ENCODE measurements around the gene KLHDC8B. TPM values are rescaled to one million over a fixed set of nuclear protein-coding genes. Genes with fewer than 3 reads are reported as not detected.
"Not testable (repeated sequence)": the region's sequence is repeated elsewhere in the genome, so short reads cannot be mapped to it uniquely, and the experiment has no call there.

The KLHDC8B gene
- total RNA-seq, 2 donors from 2014 or later = 1.3 to 3.1 TPM

DNA sequence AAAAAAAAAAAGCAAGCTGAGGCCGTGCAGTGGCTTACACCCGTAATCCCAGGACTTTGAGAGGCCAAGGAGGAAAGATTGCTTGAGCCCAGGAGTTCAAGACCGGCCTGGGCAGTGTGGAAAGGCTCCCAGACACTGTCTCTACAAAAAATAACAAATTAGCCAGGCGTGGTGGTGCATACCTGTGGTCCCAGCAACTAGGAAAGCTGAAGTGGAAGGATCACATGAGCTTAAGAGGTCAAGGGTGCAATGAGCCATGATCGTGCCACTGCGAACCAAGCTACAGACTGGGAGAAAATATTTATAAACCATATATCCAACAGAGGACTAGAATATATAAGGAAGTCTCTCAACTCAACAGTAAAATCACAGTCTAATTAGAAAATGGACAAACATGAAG lies 10.0 kb downstream of the KLHDC8B start:
- H3K27ac Mint-ChIP-seq = no peak overlapping the region
- H3K9me3 Mint-ChIP-seq = no peaks in the 10 kb centered on the region
- H3K4me3 Mint-ChIP-seq = no peak overlapping the region
- no peaks in the 10 kb centered on the region for H3K4me1 Mint-ChIP-seq (ENCODE audit: low read depth in 2 of 2)
- DNase-seq (ENCODE audit: low spot score) (peak; percentile 29), ATAC-seq (no peak)
- H3K36me3 Mint-ChIP-seq = no peaks in the 10 kb centered on the region
- peaks cover 9 to 10% of the 10 kb centered on the region in 2 donors for H3K27me3 Mint-ChIP-seq

DNA sequence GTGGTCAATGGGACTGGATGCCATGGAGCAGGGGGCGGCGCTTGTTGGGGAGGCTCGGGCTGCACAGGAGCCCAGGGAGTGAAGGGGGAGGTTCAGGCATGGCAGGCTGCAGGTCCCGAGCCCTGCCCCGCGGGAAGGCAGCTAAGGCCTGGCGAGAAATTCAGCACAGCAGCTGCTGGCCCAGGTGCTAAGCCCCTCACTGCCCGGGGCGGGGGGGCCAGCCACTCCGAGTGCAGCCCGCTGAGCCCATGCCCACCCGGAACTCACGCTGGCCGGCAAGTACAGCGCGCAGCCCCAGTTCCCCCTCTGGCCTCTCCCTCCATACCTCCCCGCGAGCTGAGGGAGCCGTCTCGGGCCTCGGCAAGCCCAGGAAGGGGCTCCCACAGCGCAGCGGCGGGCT lies 11.3 kb downstream of the KLHDC8B start:
- DNase-seq (ENCODE audit: low spot score) = peak; percentile 44
- H3K4me3 Mint-ChIP-seq = no peak overlapping the region
- no peak overlapping the region for H3K27ac Mint-ChIP-seq
- no peaks in the 10 kb centered on the region for H3K4me1 Mint-ChIP-seq (ENCODE audit: low read depth in 2 of 2)
- no peaks in the 10 kb centered on the region for H3K9me3 Mint-ChIP-seq
- no peaks in the 10 kb centered on the region for H3K36me3 Mint-ChIP-seq
- H3K27me3 Mint-ChIP-seq = peaks cover 10 to 12% of the 10 kb centered on the region in 2 donors
- ATAC-seq = no peak

DNA sequence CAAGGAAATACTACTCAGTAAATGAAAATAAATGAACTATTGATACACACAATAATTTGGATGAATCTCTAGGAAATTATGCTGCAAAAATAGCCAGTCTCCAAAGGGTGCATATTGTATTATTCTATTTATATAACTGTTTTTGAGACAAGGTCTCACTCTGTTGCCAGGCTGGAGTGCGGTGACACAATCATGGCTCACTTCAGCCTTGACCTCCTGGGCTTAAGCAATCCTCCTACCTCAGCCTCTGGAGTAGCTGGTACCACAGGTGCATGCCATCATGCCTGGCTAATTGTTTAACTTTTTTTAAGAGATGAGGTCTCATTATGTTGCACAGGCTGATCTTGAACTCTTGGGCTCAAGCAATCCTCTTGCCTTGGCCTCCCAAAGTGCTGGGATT lies 12.5 kb downstream of the KLHDC8B start:
- ATAC-seq (no peak), DNase-seq (ENCODE audit: low spot score) (no peak)
- Mint-ChIP-seq H3K27ac (no peak overlapping the region), H3K27me3 (peaks cover 10 to 11% of the 10 kb centered on the region in 2 donors), H3K4me3 (no peak overlapping the region), H3K4me1 (ENCODE audit: low read depth in 2 of 2) (no peaks in the 10 kb centered on the region), H3K9me3 (no peaks in the 10 kb centered on the region), H3K36me3 (no peaks in the 10 kb centered on the region)

DNA sequence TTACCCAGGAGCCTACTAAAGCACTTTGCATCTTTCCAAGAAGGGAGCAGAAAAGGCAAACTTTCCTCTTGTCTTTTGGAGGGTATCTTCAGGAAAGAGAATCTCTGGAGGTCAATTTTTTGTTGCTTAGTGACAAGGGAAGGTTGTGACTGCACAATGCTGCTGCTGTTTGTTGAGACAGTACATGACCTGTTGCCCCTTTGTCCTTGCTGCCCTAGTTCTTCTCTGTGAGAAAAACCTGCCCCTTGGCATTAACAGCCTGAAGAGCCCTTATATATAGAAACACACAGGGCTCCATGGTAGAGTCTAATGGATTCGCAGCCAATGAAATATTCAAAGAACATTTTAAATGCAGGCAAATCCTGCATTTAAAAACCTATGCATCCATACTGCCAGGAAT lies 20.3 kb downstream of the KLHDC8B start:
- Mint-ChIP-seq H3K27me3 (peaks cover 0 to 11% of the 10 kb centered on the region in 2 donors), H3K9me3 (no peaks in the 10 kb centered on the region), H3K36me3 (no peaks in the 10 kb centered on the region), H3K27ac (no peak overlapping the region), H3K4me1 (ENCODE audit: low read depth in 2 of 2) (no peaks in the 10 kb centered on the region), H3K4me3 (no peak overlapping the region)
- ATAC-seq (no peak), DNase-seq (ENCODE audit: low spot score) (no peak)

DNA sequence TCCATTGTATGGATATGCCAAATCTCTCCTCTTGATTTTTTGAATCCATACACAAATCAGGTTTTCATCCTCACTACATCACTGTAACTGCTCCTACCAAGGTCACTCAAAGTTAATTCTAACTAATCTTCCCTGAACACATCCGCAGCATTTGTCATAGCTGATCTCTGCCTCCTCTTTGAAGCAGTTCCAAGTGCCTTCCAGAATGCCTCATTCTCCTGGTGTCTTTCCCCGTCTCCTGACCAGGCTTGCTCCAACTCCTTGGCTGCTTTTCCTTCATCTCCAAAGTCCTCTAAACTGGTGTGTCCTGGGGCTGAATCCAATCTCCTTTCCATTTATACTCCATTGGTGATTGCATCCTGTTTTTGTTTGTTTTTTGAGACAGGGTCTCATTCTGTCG lies 26.8 kb downstream of the KLHDC8B start:
- H3K4me1 Mint-ChIP-seq (ENCODE audit: low read depth in 2 of 2) = no peaks in the 10 kb centered on the region
- H3K27ac Mint-ChIP-seq = no peak overlapping the region
- no peaks in the 10 kb centered on the region for H3K9me3 Mint-ChIP-seq
- DNase-seq (ENCODE audit: low spot score) (no peak), ATAC-seq (no peak)
- H3K4me3 Mint-ChIP-seq = no peak overlapping the region
- no peaks in the 10 kb centered on the region for H3K36me3 Mint-ChIP-seq
- H3K27me3 Mint-ChIP-seq = peaks cover 13 to 18% of the 10 kb centered on the region in 2 donors

DNA sequence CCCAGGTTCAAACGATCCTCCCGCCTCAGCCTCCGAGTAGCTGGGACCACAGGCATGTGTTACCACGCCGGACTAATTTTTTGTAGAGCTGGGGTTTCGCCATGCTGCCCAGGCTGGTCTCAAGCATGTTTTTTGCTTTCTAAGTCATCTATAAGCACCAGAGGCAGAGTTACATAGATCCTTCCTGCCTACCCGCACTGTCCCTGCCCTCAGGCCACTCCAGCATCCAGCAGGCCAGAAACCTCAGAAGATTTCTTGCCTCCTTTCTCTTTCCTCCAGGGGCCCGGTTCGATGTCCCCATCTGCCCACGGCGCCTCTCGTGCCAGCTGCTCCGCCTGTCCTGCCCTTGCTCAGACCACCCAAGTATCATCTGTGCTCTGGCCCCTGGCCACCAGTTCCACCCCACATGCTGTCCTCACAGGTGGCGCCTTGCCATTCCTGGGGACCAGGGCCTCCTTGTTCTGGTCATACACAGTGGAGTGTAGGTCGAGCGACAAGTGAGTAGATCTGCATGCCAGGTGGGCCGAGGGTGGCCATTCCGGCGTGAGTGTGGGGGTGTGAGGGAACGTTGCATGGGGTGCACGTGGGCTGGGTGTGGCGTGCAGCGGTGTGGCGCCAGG lies 27.3 kb downstream of the KLHDC8B start:
- H3K4me1 Mint-ChIP-seq (ENCODE audit: low read depth in 2 of 2) = no peaks in the 10 kb centered on the region
- peak in 1 of 2 donors; percentile 20 for ATAC-seq
- peaks cover 15 to 24% of the 10 kb centered on the region in 2 donors for H3K27me3 Mint-ChIP-seq

DNA sequence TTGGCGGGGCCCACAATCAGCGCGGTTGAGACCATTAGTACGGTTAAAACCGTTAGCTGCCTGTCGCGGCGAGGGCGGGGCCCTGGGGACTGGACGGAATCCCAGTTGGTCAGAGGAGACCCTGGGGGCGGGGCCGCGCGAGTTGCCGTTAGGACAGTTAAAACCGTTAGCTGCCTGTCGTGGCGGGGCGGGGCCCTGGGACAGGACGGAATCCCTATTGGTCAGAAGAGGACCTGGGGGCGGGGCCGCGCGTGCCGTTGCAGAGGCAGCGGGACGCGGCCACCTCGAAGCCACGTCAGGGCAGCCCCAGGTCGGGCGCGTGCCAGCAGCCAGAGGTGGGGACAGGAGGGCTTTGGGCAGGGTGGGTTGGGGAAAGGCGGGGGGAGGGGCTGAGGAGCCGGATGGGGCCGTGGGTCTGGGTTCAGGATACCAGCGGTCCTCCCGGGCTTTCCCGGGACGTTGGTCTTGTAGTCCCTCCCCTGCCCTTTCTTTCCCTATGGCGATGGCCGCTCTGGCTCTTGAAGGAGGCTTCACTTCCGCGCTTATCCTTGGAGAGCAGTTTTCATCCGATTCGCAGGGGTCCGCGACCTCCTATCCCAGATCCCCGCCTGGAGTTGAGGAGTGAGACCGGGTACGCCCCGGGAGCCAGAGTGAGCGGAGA lies 28.0 kb downstream of the KLHDC8B start:
- Mint-ChIP-seq H3K36me3 (no peaks in the 10 kb centered on the region), H3K27ac (no peak overlapping the region), H3K9me3 (no peaks in the 10 kb centered on the region), H3K4me1 (ENCODE audit: low read depth in 2 of 2) (no peaks in the 10 kb centered on the region), H3K27me3 (peaks cover 17 to 24% of the 10 kb centered on the region in 2 donors), H3K4me3 (no peak overlapping the region)
- ATAC-seq = peak; percentile 17 to 60
- DNase-seq (ENCODE audit: low spot score) = no peak

More for the DNA sequence above, 27.3 kb downstream of the KLHDC8B start:
- H3K4me3 Mint-ChIP-seq = no peak overlapping the region
- no peak overlapping the region for H3K27ac Mint-ChIP-seq
- no peak for DNase-seq (ENCODE audit: low spot score)
- no peaks in the 10 kb centered on the region for H3K36me3 Mint-ChIP-seq
- no peaks in the 10 kb centered on the region for H3K9me3 Mint-ChIP-seq

DNA sequence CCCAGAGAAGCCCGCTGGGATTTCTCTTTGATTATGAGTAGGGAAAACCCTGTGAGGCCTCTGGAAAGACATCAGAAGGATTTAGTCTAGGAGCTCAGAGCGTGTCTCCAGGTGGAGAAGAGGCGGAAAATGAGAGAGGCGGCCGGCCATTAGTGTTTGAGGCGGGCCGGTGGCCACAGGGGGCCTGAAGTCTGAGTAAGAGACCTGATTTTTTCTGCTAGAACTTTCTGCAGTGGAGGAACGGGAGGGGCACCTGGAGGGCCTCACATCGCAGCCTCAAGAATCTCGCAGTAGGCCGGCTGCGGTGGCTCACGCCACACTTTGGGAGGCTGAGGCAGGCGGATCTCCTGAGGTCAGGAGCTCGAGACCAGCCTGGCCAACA lies 28.5 kb downstream of the KLHDC8B start:
- Mint-ChIP-seq H3K27me3 (peaks cover 19 to 24% of the 10 kb centered on the region in 2 donors), H3K27ac (no peak overlapping the region), H3K4me1 (ENCODE audit: low read depth in 2 of 2) (no peaks in the 10 kb centered on the region), H3K36me3 (no peaks in the 10 kb centered on the region), H3K9me3 (no peaks in the 10 kb centered on the region), H3K4me3 (no peak overlapping the region)
- ATAC-seq = no peak
- DNase-seq (ENCODE audit: low spot score) = no peak

DNA sequence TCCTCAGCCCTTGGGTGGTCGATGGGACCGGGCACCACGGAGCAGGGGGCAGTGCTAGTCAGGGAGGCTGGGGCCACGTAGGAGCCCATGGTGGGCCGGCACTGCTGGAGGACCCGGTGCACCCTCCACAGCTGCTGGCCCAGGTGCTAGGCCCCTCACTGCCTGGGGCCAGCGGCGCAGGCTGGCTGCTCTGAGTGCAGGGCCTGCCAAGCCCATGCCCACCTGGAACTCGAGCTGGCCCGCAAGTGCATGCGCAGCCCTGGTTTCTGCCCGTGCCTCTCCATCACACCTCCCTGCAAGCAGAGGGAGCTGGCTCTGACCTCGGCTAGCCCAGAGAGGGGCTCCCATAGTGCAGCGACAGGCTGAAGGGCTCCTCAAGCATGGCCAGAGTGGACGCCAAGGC lies 42.1 kb downstream of the KLHDC8B start:
- peaks cover 6 to 9% of the 10 kb centered on the region in 2 donors for H3K27me3 Mint-ChIP-seq
- no peaks in the 10 kb centered on the region for H3K36me3 Mint-ChIP-seq
- no peak overlapping the region for H3K27ac Mint-ChIP-seq
- H3K4me1 Mint-ChIP-seq (ENCODE audit: low read depth in 2 of 2) = no peaks in the 10 kb centered on the region
- no peak overlapping the region for H3K4me3 Mint-ChIP-seq
- no peaks in the 10 kb centered on the region for H3K9me3 Mint-ChIP-seq
- no peak for DNase-seq (ENCODE audit: low spot score)
- ATAC-seq = no peak

DNA sequence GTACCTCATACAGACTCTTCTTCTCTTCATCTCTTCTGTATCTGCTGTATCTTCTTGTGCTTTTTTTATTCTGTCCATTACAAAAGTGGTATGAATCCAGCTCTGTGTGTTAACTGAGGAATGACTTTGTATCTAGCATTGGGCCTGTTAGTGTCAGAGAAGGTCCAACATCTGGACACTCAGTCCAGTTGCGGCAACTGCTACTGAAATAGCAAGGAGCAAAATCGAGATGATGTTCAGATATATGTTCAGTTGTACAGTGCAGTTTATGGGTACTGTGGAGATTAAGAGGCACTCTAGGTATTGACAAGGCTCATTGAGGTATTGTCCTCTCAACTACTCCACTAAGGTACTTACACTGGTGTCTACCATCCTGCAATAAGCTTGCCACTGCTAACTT lies 42.6 kb downstream of the KLHDC8B start:
- Mint-ChIP-seq H3K27me3 (peaks cover 6 to 9% of the 10 kb centered on the region in 2 donors), H3K36me3 (no peaks in the 10 kb centered on the region), H3K27ac (no peak overlapping the region), H3K4me3 (no peak overlapping the region), H3K4me1 (ENCODE audit: low read depth in 2 of 2) (no peaks in the 10 kb centered on the region), H3K9me3 (no peaks in the 10 kb centered on the region)
- ATAC-seq = no peak
- DNase-seq (ENCODE audit: low spot score) = no peak

DNA sequence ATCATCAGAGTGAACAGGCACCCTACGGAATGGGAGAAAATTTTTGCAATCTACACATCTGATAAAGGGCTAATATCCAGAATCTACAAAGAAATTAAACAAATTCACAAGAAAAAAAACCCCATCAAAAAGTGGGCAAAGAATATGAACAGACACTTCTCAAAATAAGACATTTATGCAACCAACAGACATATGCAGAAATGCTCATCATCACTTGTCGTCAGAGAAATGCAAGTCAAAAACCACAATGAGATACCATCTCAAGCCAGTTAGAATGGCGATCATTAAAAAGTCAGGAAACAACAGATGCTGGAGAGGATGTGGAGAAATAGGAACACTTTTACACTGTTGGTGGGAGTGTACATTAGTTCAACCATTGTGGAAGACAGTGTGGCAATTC lies 45.3 kb downstream of the KLHDC8B start:
- not testable (repeated sequence) for H3K4me3 Mint-ChIP-seq; DNase-seq (ENCODE audit: low spot score); H3K4me1 Mint-ChIP-seq (ENCODE audit: low read depth in 2 of 2); H3K9me3 Mint-ChIP-seq; ATAC-seq; H3K27ac Mint-ChIP-seq; H3K36me3 Mint-ChIP-seq
- peaks cover 7 to 13% of the 10 kb centered on the region in 2 donors for H3K27me3 Mint-ChIP-seq

DNA sequence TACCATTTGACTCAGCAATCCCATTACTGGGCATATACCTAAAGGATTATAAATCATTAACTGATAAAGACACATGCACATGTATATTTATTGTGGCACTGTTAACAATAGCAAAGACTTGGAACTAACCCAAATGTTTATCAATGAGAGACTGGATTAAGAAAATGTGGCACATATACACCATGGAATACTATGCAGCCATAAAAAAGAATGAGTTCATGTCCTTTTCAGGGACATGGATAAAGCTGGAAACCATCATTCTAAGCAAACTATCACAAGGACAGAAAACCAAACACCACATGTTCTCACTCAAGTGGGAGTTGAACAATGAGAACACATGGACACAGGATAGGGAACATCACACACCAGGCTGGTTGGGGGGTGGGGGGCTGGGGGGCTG lies 45.7 kb downstream of the KLHDC8B start:
- not testable (repeated sequence) for H3K36me3 Mint-ChIP-seq

DNA sequence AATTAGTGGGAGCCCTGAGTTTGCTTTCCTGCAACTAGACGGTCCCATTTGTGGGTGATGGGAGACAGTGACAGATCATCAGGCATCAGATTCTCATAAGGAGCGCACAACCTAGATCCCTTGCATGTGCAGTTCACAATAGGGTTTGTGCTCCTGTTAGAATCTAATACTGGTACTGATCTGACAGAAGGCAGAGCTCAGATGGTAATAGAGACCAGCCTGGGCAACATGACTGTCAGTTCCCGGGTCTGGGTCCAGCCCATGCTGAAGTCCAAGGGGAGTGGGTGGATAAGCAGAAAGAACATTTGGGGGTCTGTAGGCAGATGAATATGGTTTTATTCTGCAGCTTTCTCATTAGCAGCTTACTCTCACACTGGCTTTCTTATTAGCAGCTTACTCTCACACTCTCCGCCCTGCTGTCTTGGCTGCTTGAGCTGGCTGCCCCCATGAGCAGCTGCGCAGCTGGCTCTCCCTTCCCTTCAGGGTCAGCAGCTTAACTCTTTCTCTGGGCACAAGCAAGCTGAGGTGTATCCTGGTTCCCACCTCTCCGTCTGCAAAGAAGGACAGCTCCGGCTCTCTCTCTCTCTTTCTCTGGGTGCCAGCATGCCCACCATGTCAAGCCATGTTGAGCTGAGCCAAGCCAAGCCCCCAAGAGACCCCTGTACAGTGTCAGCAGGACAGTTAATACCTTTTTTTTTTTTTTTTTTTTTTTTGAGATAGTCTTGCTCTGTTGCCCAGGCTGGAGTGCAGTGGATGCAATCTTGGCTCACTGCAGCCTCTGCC lies 46.5 kb downstream of the KLHDC8B start:
- Mint-ChIP-seq H3K36me3 (no peaks in the 10 kb centered on the region), H3K4me3 (no peak overlapping the region), H3K27ac (no peak overlapping the region), H3K27me3 (peaks cover 13 to 14% of the 10 kb centered on the region in 2 donors), H3K9me3 (no peaks in the 10 kb centered on the region), H3K4me1 (ENCODE audit: low read depth in 2 of 2) (no peaks in the 10 kb centered on the region)
- DNase-seq (ENCODE audit: low spot score) = no peak
- ATAC-seq = no peak

More for the DNA sequence above, 45.7 kb downstream of the KLHDC8B start:
- H3K4me1 Mint-ChIP-seq (ENCODE audit: low read depth in 2 of 2); DNase-seq (ENCODE audit: low spot score); H3K4me3 Mint-ChIP-seq; H3K9me3 Mint-ChIP-seq; ATAC-seq; H3K27ac Mint-ChIP-seq: not testable (repeated sequence)
- peaks cover 11 to 13% of the 10 kb centered on the region in 2 donors for H3K27me3 Mint-ChIP-seq

DNA sequence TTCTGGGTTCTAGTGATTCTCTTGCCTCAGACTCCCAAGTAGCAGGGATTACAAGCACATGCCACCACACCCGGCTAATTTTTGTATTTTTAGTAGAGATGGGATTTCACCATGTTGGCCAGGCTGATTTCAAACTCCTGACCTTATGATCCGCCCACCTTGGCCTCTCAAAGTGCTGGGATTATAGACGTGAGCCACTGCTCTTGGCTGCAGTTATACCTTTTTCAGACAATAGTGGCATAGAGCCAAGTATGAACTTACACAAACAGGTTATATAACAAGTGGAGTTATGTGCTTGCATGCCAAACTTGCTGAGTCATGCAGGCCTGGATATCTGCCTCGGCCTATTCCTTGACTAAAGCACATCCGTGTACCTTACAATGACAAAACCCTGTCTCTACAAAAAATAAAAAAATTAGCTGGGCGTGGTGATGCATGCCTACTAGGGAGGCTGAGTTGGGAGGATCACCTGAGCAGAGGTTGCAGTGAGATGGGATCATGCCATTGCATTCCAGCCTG lies 47.1 kb downstream of the KLHDC8B start:
- H3K27ac Mint-ChIP-seq; DNase-seq (ENCODE audit: low spot score); H3K36me3 Mint-ChIP-seq; H3K4me1 Mint-ChIP-seq (ENCODE audit: low read depth in 2 of 2); H3K9me3 Mint-ChIP-seq; ATAC-seq; H3K4me3 Mint-ChIP-seq: not testable (repeated sequence)
- H3K27me3 Mint-ChIP-seq = peaks cover 13 to 14% of the 10 kb centered on the region in 2 donors
